GM23338 (cell line): Measurements from ENCODE around the gene AP2B1. TPM values are rescaled to one million over a fixed set of nuclear protein-coding genes. Genes with fewer than 3 reads are reported as not detected.

ENCODE experiments used
- ATAC-seq: fragments of 200-7000 bp; cut with Tn5 transposase; 3 replicates; pipeline ENCODE4 v1.9.1; 2020
- DNase-seq: peaks from one replicate; pipeline ENCODE4 v3.0.0-alpha.2; 2015; ENCODE audit warnings: low spot score
- H2AFZ ChIP-seq: fragments of 200-600 bp; sonication (generic); 2 replicates; pipeline ENCODE4 v1.8.0; 2016; ENCODE audit warnings: antibody characterized with exemption, mild to moderate bottlenecking, moderate library complexity
- H3F3A ChIP-seq: fragments of 200-600 bp; sonication (generic); replicated peaks from 2 replicates; pipeline ENCODE4 v1.8.0; 2017; ENCODE audit warnings: antibody characterized with exemption, mixed run types, low read depth
- H3K27ac ChIP-seq: fragments of 200-600 bp; sonication (generic); 2 replicates; pipeline ENCODE4 v1.6.1; 2016; ENCODE audit warnings: low read depth
- H3K27me3 ChIP-seq: fragments of 200-600 bp; sonication (generic); 2 replicates; pipeline ENCODE4 v1.8.0; 2016; ENCODE audit warnings: mild to moderate bottlenecking, mixed run types, moderate library complexity; ENCODE audit not compliant: insufficient read depth
- H3K36me3 ChIP-seq: fragments of 200-600 bp; sonication (generic); 2 replicates; pipeline ENCODE4 v1.8.0; 2016; ENCODE audit warnings: mild to moderate bottlenecking; ENCODE audit not compliant: insufficient read depth
- H3K4me1 ChIP-seq: fragments of 200-600 bp; sonication (generic); 2 replicates; pipeline ENCODE4 v1.8.0; 2016; ENCODE audit warnings: mild to moderate bottlenecking, moderate library complexity; ENCODE audit not compliant: insufficient read depth
- H3K4me2 ChIP-seq: fragments of 200-600 bp; sonication (generic); 2 replicates; pipeline ENCODE4 v1.7.1; 2017; ENCODE audit warnings: mixed run types
- H3K4me3 ChIP-seq: fragments of 200-600 bp; sonication (generic); 2 replicates; pipeline ENCODE4 v1.6.1; 2016; ENCODE audit warnings: mixed run types
- H3K79me2 ChIP-seq: fragments of 200-600 bp; sonication (generic); replicated peaks from 2 replicates; pipeline ENCODE4 v1.8.0; 2017; ENCODE audit warnings: mild to moderate bottlenecking; ENCODE audit not compliant: insufficient read depth
- H3K9me2 ChIP-seq: fragments of 200-600 bp; sonication (generic); 2 replicates; pipeline ENCODE4 v1.8.0; 2017; ENCODE audit not compliant: insufficient read depth
- H4K20me1 ChIP-seq: fragments of 200-600 bp; sonication (generic); replicated peaks from 2 replicates; pipeline ENCODE4 v1.8.0; 2017; ENCODE audit warnings: mild to moderate bottlenecking; ENCODE audit not compliant: insufficient read depth
- H3K27ac Mint-ChIP-seq: 2 replicates; pipeline ENCODE4 v1.8.0; 2020; ENCODE audit warnings: inconsistent platforms, mild to moderate bottlenecking, moderate library complexity, mixed read lengths
- H3K27me3 Mint-ChIP-seq: 3 replicates; pipeline ENCODE4 v1.8.0; 2022; ENCODE audit warnings: low read depth, mild to moderate bottlenecking, moderate library complexity, mixed read lengths, inconsistent platforms; ENCODE audit not compliant: insufficient read depth, poor library complexity
- H3K36me3 Mint-ChIP-seq: 3 replicates; pipeline ENCODE4 v1.8.0; 2021; ENCODE audit warnings: low read depth, mild to moderate bottlenecking, inconsistent platforms, moderate library complexity, mixed read lengths
- H3K4me1 Mint-ChIP-seq: 3 replicates; pipeline ENCODE4 v1.8.0; 2020; ENCODE audit warnings: mild to moderate bottlenecking, inconsistent platforms, mixed read lengths
- H3K4me3 Mint-ChIP-seq: 3 replicates; pipeline ENCODE4 v1.8.0; 2021; ENCODE audit warnings: moderate library complexity, mild to moderate bottlenecking, inconsistent platforms, mixed read lengths
- H3K9me3 Mint-ChIP-seq: 3 replicates; pipeline ENCODE4 v1.8.0; 2020; ENCODE audit warnings: moderate library complexity, mild to moderate bottlenecking, inconsistent platforms, mixed read lengths
- EZH2 ChIP-seq: fragments of 200-600 bp; sonication (generic); IDR thresholded peaks from one replicate; pipeline ENCODE4 v1.8.0; 2017; ENCODE audit warnings: antibody characterized with exemption, mild to moderate bottlenecking, low read depth; ENCODE audit not compliant: unreplicated experiment
- EZH2phosphoT487 ChIP-seq: fragments of 200-600 bp; sonication (generic); IDR thresholded peaks from one replicate; pipeline ENCODE4 v1.8.1; 2018; ENCODE audit warnings: antibody characterized with exemption; ENCODE audit not compliant: unreplicated experiment
- NANOG ChIP-seq: IDR thresholded peaks from 2 replicates; pipeline ENCODE4 v1.6.1; 2016; ENCODE audit warnings: antibody characterized with exemption, borderline replicate concordance
- POLR2AphosphoS5 ChIP-seq: IDR thresholded peaks from 2 replicates; pipeline ENCODE4 v1.6.1; 2016; ENCODE audit warnings: antibody characterized with exemption, low read depth
- REST ChIP-seq: IDR thresholded peaks from one replicate; pipeline ENCODE4 v1.6.1; 2018; ENCODE audit warnings: antibody characterized with exemption; ENCODE audit not compliant: unreplicated experiment
- STAT1 ChIP-seq: IDR thresholded peaks from one replicate; pipeline ENCODE4 v1.6.1; 2016; ENCODE audit warnings: antibody characterized with exemption; ENCODE audit not compliant: unreplicated experiment
- ZNF114 ChIP-seq: fragments of 250-450 bp; sonication (Bioruptor Pico); IDR thresholded peaks from 2 replicates; pipeline ENCODE4 v1.5.0; 2020; ENCODE audit warnings: mild to moderate bottlenecking, moderate library complexity
- ZNF331 ChIP-seq: fragments of 250-450 bp; sonication (Bioruptor Pico); IDR thresholded peaks from 2 replicates; pipeline ENCODE4 v1.5.0; 2020; ENCODE audit warnings: low read depth, mild to moderate bottlenecking, moderate library complexity
- ZNF462 ChIP-seq: fragments of 250-450 bp; sonication (Bioruptor Pico); IDR thresholded peaks from 2 replicates; pipeline ENCODE4 v1.5.0; 2020; ENCODE audit warnings: mild to moderate bottlenecking, moderate library complexity
- polyA plus RNA-seq: library from polyadenylated mRNA; unstranded; fragments of >200 nt; fragmentation: Nextera tagmentation; extraction: Ambion mirVana; gene quantifications from 2 replicates; pipeline ENCODE4 v1.2.1, GENCODE V29; 2016
- total RNA-seq: library from RNA; depleted of rRNA; stranded (reverse); fragments of >200 nt; shearing (Covaris generic); gene quantifications from 2 replicates; pipeline ENCODE4 v1.2.3, GENCODE V29; 2014

Gene AP2B1
- total and polyA plus RNA-seq, 2 experiments from 2014 or later = 89.7 to 144 TPM

DNA sequence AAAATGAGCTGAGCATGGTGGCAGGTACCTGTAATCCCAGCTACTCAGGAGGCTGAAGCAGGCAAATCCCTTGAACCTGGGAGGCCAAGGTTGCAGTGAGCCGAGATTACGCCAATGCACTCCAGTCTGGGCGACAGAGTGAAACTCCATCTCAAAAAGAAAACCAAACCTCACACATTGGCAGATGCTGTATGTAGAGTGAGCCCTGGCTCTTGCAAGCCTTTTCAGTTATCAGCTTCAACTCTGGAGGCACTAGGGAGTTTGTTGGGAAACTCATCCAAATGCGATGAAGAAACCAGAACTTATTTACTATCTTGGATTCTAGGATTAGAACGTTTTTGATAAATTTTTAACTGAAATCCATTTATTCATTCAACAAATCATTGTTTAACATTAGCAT is 87.4 kb downstream of the AP2B1 start:
- peaks cover 6% of the 10 kb centered on the region; the same call in 1 of the 2 replicates for H3K36me3 ChIP-seq
- peaks cover 22% of the 10 kb centered on the region for H3K4me1 ChIP-seq
- H3K4me2 ChIP-seq = peak overlapping the region; percentile 46; the same call in 1 of the 2 replicates
- Mint-ChIP-seq H3K4me3 (no peak overlapping the region), H3K36me3 (peaks cover 34% of the 10 kb centered on the region), H3K27me3 (no peaks in the 10 kb centered on the region), H3K4me1 (peaks cover 23% of the 10 kb centered on the region), H3K9me3 (no peaks in the 10 kb centered on the region), H3K27ac (0 out of 2 replicates have a peak overlapping the region, but pooled peaks have one; percentile 26)
- no peak overlapping the region for H3K4me3 ChIP-seq
- no peaks in the 10 kb centered on the region for H3K79me2 ChIP-seq
- no peak overlapping the region for H2AFZ ChIP-seq
- peak; percentile 44; the same call in 2 of the 3 replicates for ATAC-seq
- TF ChIP-seq ZNF114 (CRISPR knock-in tag) (no peak), NANOG (no peak)
- no peaks in the 10 kb centered on the region for H3K9me2 ChIP-seq
- peak overlapping the region; percentile 59 for H3K27ac ChIP-seq
- H3K27me3 ChIP-seq = no peaks in the 10 kb centered on the region
- H3F3A ChIP-seq = no peaks in the 10 kb centered on the region; the same call in 1 of the 2 replicates
- no peaks in the 10 kb centered on the region for H4K20me1 ChIP-seq
- no peak for DNase-seq

- no peaks in the 10 kb centered on the region for H3K9me2 ChIP-seq
- H2AFZ ChIP-seq = no peak overlapping the region
- Mint-ChIP-seq H3K36me3 (peaks cover 34% of the 10 kb centered on the region), H3K27me3 (peaks cover 3% of the 10 kb centered on the region), H3K27ac (no peak overlapping the region), H3K4me3 (no peak overlapping the region), H3K4me1 (peaks cover 23% of the 10 kb centered on the region), H3K9me3 (no peaks in the 10 kb centered on the region)
- no peaks in the 10 kb centered on the region; the same call in 1 of the 2 replicates for H3F3A ChIP-seq
- H3K79me2 ChIP-seq = no peaks in the 10 kb centered on the region
- no peaks in the 10 kb centered on the region for H4K20me1 ChIP-seq
- DNase-seq (no peak), ATAC-seq (no peak)
- H3K4me3 ChIP-seq = no peak overlapping the region
- H3K4me2 ChIP-seq = no peak overlapping the region
- TF ChIP-seq REST (no peak), POLR2AphosphoS5 (no peak), NANOG (no peak), ZNF462 (CRISPR knock-in tag) (no peak), EZH2phosphoT487 (no peak), STAT1 (no peak), EZH2 (no peak), ZNF331 (no peak), ZNF114 (CRISPR knock-in tag) (no peak)
- peaks cover 20% of the 10 kb centered on the region for H3K4me1 ChIP-seq
- H3K36me3 ChIP-seq = no peaks in the 10 kb centered on the region; the same call in 1 of the 2 replicates
- H3K27me3 ChIP-seq = no peaks in the 10 kb centered on the region
- no peak overlapping the region for H3K27ac ChIP-seq
These were observed 89.3 kb downstream of the AP2B1 start for GRCh38 chr17:35676441-35676840.
